H9 (cell line): Measurements from ENCODE around the gene EML1. TPM values are rescaled to one million over a fixed set of nuclear protein-coding genes. Genes with fewer than 3 reads are reported as not detected.

Experiments used
- DNase-seq: peaks from one replicate; pipeline ENCODE4 v3.0.0-alpha.2; 2017
- H2AFZ ChIP-seq: one replicate; pipeline ENCODE4 v1.6.1; 2013; ENCODE audit warnings: mild to moderate bottlenecking, low read length, control low read depth, moderate library complexity
- H2AK5ac ChIP-seq: 2 replicates; pipeline ENCODE4 v1.6.1; 2013; ENCODE audit warnings: low read length, control low read depth, mixed read lengths; ENCODE audit not compliant: insufficient read length
- H2BK120ac ChIP-seq: one replicate; pipeline ENCODE4 v1.6.1; 2013; ENCODE audit warnings: low read depth, mild to moderate bottlenecking, low read length, control low read depth, inconsistent platforms; ENCODE audit not compliant: poor library complexity, severe bottlenecking
- H2BK12ac ChIP-seq: 2 replicates; pipeline ENCODE4 v1.6.1; 2013; ENCODE audit warnings: low read length, control low read depth, mixed read lengths, low read depth; ENCODE audit not compliant: insufficient read length
- H2BK15ac ChIP-seq: 2 replicates; pipeline ENCODE4 v1.6.1; 2013; ENCODE audit warnings: low read depth, low read length, control low read depth
- H2BK20ac ChIP-seq: one replicate; pipeline ENCODE4 v1.6.1; 2013; ENCODE audit warnings: low read depth, mild to moderate bottlenecking, low read length, control low read depth, inconsistent platforms; ENCODE audit not compliant: poor library complexity, severe bottlenecking
- H2BK5ac ChIP-seq: 2 replicates; pipeline ENCODE4 v1.6.1; 2013; ENCODE audit warnings: low read length, control low read depth, mixed read lengths; ENCODE audit not compliant: insufficient read length
- H3K14ac ChIP-seq: 2 replicates; pipeline ENCODE4 v1.6.1; 2013; ENCODE audit warnings: low read length, control low read depth; ENCODE audit not compliant: insufficient read depth
- H3K18ac ChIP-seq: 2 replicates; pipeline ENCODE4 v1.6.1; 2013; ENCODE audit warnings: low read depth, mild to moderate bottlenecking, mixed read lengths, low read length, control low read depth; ENCODE audit not compliant: insufficient read length
- H3K23ac ChIP-seq: 2 replicates; pipeline ENCODE4 v1.6.1; 2013; ENCODE audit warnings: low read length, control low read depth, mixed read lengths, low read depth; ENCODE audit not compliant: insufficient read length
- H3K23me2 ChIP-seq: 2 replicates; pipeline ENCODE4 v1.6.1; 2013; ENCODE audit warnings: low read depth, mild to moderate bottlenecking, mixed read lengths, low read length, control low read depth; ENCODE audit not compliant: insufficient read length, poor library complexity, severe bottlenecking
- H3K27ac ChIP-seq: 2 replicates; pipeline ENCODE4 v1.5.1; 2013; ENCODE audit warnings: low read length, control low read depth, mixed read lengths, low read depth; ENCODE audit not compliant: insufficient read length
- H3K27me3 ChIP-seq: 2 replicates; pipeline ENCODE4 v1.6.1; 2013; ENCODE audit warnings: low read length, control low read depth, inconsistent platforms; ENCODE audit not compliant: insufficient read depth
- H3K4ac ChIP-seq: 2 replicates; pipeline ENCODE4 v1.6.1; 2013; ENCODE audit warnings: low read depth, mild to moderate bottlenecking, control low read depth, inconsistent platforms, low read length, moderate library complexity
- H3K4me1 ChIP-seq: 2 replicates; pipeline ENCODE4 v1.6.1; 2013; ENCODE audit warnings: low read length, control low read depth, inconsistent platforms; ENCODE audit not compliant: insufficient read depth
- H3K4me2 ChIP-seq: 2 replicates; pipeline ENCODE4 v1.6.1; 2013; ENCODE audit warnings: low read length, control low read depth, mixed read lengths; ENCODE audit not compliant: insufficient read length, insufficient read depth
- H3K56ac ChIP-seq: 2 replicates; pipeline ENCODE4 v1.6.1; 2013; ENCODE audit warnings: low read depth, mild to moderate bottlenecking, mixed read lengths, low read length, control low read depth; ENCODE audit not compliant: insufficient read length
- H3K79me1 ChIP-seq: 2 replicates; pipeline ENCODE4 v1.6.1; 2013; ENCODE audit warnings: low read depth, mild to moderate bottlenecking, moderate library complexity, low read length, control low read depth, inconsistent platforms; ENCODE audit not compliant: insufficient read depth, poor library complexity, severe bottlenecking
- H3K79me2 ChIP-seq: 2 replicates; pipeline ENCODE4 v1.6.1; 2013; ENCODE audit warnings: low read length, control low read depth, inconsistent platforms; ENCODE audit not compliant: insufficient read depth
- H3K9ac ChIP-seq: 2 replicates; pipeline ENCODE4 v1.6.1; 2013; ENCODE audit warnings: low read length, control low read depth, mixed read lengths; ENCODE audit not compliant: insufficient read length; ENCODE audit errors: extremely low read depth
- H3K9me3 ChIP-seq: one replicate; pipeline ENCODE4 v1.6.1; 2013; ENCODE audit warnings: low read depth, low read length, inconsistent platforms; ENCODE audit not compliant: control insufficient read depth
- H3T11ph ChIP-seq: one replicate; pipeline ENCODE4 v1.6.1; 2013; ENCODE audit warnings: mild to moderate bottlenecking, low read length, control low read depth, inconsistent platforms
- H4K20me1 ChIP-seq: one replicate; pipeline ENCODE4 v1.6.1; 2013; ENCODE audit not compliant: control insufficient read depth, insufficient read length, insufficient read depth
- H4K5ac ChIP-seq: 2 replicates; pipeline ENCODE4 v1.6.1; 2013; ENCODE audit warnings: low read depth, mild to moderate bottlenecking, mixed read lengths, low read length, control low read depth; ENCODE audit not compliant: insufficient read length
- H4K8ac ChIP-seq: replicated peaks from 2 replicates; pipeline ENCODE4 v1.6.1; 2013; ENCODE audit warnings: low read length, control low read depth, mixed read lengths, low read depth; ENCODE audit not compliant: insufficient read length
- H4K91ac ChIP-seq: 2 replicates; pipeline ENCODE4 v1.6.1; 2013; ENCODE audit warnings: low read depth, mild to moderate bottlenecking, moderate library complexity, mixed read lengths, low read length, control low read depth; ENCODE audit not compliant: insufficient read length
- H3K27ac Mint-ChIP-seq, 3 experiments: 2 replicates in 2 of 3; 3 replicates in 1 of 3; pipeline ENCODE4 v1.8.0; 2020 to 2021; ENCODE audit warnings: mixed read lengths in 3 of 3, mild to moderate bottlenecking in 1 of 3, moderate library complexity in 1 of 3
- H3K27me3 Mint-ChIP-seq: 2 replicates; pipeline ENCODE4 v1.8.0; 2021; ENCODE audit warnings: low read depth, mild to moderate bottlenecking, moderate library complexity, mixed read lengths
- H3K36me3 Mint-ChIP-seq, 3 experiments: 2 replicates in 2 of 3; 3 replicates in 1 of 3; pipeline ENCODE4 v1.8.0; 2020 to 2021; ENCODE audit warnings: low read depth in 3 of 3, mixed read lengths in 3 of 3; ENCODE audit not compliant: insufficient read depth in 1 of 3
- H3K4me1 Mint-ChIP-seq, 2 experiments: 2 replicates each; pipeline ENCODE4 v1.8.0; 2020; ENCODE audit warnings: mixed read lengths in 2 of 2
- H3K4me3 Mint-ChIP-seq, 2 experiments: 2 replicates in 1 of 2; 3 replicates in 1 of 2; pipeline ENCODE4 v1.8.0; 2020 to 2021; ENCODE audit warnings: mild to moderate bottlenecking in 2 of 2, mixed read lengths in 2 of 2, moderate library complexity in 1 of 2
- H3K9me3 Mint-ChIP-seq, 2 experiments: 2 replicates in 1 of 2; 3 replicates in 1 of 2; pipeline ENCODE4 v1.8.0; 2020; ENCODE audit warnings: mild to moderate bottlenecking in 2 of 2, mixed read lengths in 2 of 2, moderate library complexity in 1 of 2
- WGBS: extraction: QIAGEN DNeasy Blood & Tissue Kit; methylation state at CpG from one replicate; pipeline ENCODE4 v1.1.7; 2013; ENCODE audit warnings: missing lambda C conversion rate, low lambda C conversion rate, mixed read lengths; ENCODE audit not compliant: insufficient read length; ENCODE audit errors: extremely low coverage; 5-methylcytosine and 5-hydroxymethylcytosine counted together
- total RNA-seq: library from RNA; stranded (reverse); gene quantifications from 2 replicates; pipeline ENCODE4 v1.2.1, GENCODE V29; 2021
- TF ChIP-seq, protein P1 (sequence below): fragments of 200-600 bp; sonication (generic); conservative IDR thresholded peaks from 3 replicates; pipeline ENCODE4 v1.8.0; 2021; ENCODE audit warnings: antibody characterized with exemption, mild to moderate bottlenecking

Gene EML1
- total RNA-seq, 1 experiment from 2014 or later: 16.7 TPM

DNA sequence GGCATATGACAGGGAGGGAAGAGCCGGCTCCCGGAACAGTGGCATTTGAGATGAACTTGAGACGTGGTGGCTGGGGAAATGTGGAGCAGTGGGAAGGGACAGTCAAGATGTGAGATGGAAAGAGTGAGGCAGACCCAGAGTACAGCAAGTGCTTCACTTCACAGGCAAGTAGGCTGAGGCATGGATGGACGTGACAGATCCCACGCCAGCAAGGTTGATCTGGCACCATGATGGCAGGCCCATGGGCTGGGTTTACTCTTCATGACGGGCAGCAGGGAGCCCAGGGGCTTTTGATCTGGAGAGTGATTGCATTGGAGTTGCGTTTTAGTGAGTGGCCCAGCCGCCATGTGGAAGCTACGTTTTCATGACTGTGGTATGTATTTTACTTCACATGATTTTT, 17.9 kb upstream of the EML1 start:
- H3K4me2 ChIP-seq: no peak overlapping the region
- H3K27me3 ChIP-seq: no peaks in the 10 kb centered on the region; the same call in 1 of the 2 replicates

More for the DNA sequence above, 17.9 kb upstream of the EML1 start:
- Histone ChIP-seq H4K5ac (no peak overlapping the region), H2BK120ac (no peak overlapping the region), H2BK15ac (no peak overlapping the region), H3K4ac (no peak overlapping the region), H4K8ac (no peak overlapping the region), H2AFZ (no peak overlapping the region), H2BK5ac (no peak overlapping the region), H3K18ac (no peak overlapping the region), H3K79me1 (no peaks in the 10 kb centered on the region), H2BK12ac (no peak overlapping the region), H2BK20ac (no peak overlapping the region), H3K23ac (no peak overlapping the region), H2AK5ac (no peak overlapping the region), H3K23me2 (no peaks in the 10 kb centered on the region), H3K9me3 (no peaks in the 10 kb centered on the region), H3K56ac (no peak overlapping the region), H3K27ac (no peak overlapping the region), H3K9ac (no peak overlapping the region), H4K20me1 (no peaks in the 10 kb centered on the region), H3K4me1 (peaks cover 17% of the 10 kb centered on the region; the same call in 1 of the 2 replicates), H3K14ac (no peak overlapping the region), H3T11ph (no peak overlapping the region), H3K79me2 (no peaks in the 10 kb centered on the region), H4K91ac (no peak overlapping the region)
- no CpG with 5 or more reads among the region's 9 CpGs for WGBS
- H3K36me3 Mint-ChIP-seq: peaks cover 3 to 15% (median 6%) of the 10 kb centered on the region in 3 experiments; a peak in 6 of 7 replicates
- H3K4me3 Mint-ChIP-seq: peak overlapping the region in 1 of 2 experiments; percentile 4; a peak in 1 of 5 replicates
- peaks cover 12 to 13% of the 10 kb centered on the region in 2 experiments for H3K9me3 Mint-ChIP-seq
- H3K27ac Mint-ChIP-seq: peak overlapping the region; percentile 3 to 8 (median 6); a peak in 3 of 7 replicates
- H3K27me3 Mint-ChIP-seq: peaks cover 15% of the 10 kb centered on the region
- DNase-seq: no peak
- TF ChIP-seq, protein P1, sequence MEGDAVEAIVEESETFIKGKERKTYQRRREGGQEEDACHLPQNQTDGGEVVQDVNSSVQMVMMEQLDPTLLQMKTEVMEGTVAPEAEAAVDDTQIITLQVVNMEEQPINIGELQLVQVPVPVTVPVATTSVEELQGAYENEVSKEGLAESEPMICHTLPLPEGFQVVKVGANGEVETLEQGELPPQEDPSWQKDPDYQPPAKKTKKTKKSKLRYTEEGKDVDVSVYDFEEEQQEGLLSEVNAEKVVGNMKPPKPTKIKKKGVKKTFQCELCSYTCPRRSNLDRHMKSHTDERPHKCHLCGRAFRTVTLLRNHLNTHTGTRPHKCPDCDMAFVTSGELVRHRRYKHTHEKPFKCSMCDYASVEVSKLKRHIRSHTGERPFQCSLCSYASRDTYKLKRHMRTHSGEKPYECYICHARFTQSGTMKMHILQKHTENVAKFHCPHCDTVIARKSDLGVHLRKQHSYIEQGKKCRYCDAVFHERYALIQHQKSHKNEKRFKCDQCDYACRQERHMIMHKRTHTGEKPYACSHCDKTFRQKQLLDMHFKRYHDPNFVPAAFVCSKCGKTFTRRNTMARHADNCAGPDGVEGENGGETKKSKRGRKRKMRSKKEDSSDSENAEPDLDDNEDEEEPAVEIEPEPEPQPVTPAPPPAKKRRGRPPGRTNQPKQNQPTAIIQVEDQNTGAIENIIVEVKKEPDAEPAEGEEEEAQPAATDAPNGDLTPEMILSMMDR: no peak
- peaks cover 34 to 36% of the 10 kb centered on the region in 2 experiments for H3K4me1 Mint-ChIP-seq
